Subcutaneous adipose tissue (tissue), 4 donors: Measurements from ENCODE around the gene KCNJ6. TPM values are rescaled to one million over a fixed set of nuclear protein-coding genes. Genes with fewer than 3 reads are reported as not detected.

Experiments
- CTCF ChIP-seq: fragments of 450-650 bp; IDR thresholded peaks from one replicate; pipeline ENCODE4 v1.5.1; 2016; ENCODE audit warnings: low read depth, mild to moderate bottlenecking, control low read depth, antibody characterized with exemption, moderate library complexity
- total RNA-seq, 4 donors: library from RNA; depleted of rRNA; stranded (reverse); fragments of >200 nt; gene quantifications; one replicate each; pipeline ENCODE4 v1.1.0, GENCODE V29; 2016

KCNJ6 gene
- total RNA-seq, 4 donors from 2014 or later, result not detected

DNA sequence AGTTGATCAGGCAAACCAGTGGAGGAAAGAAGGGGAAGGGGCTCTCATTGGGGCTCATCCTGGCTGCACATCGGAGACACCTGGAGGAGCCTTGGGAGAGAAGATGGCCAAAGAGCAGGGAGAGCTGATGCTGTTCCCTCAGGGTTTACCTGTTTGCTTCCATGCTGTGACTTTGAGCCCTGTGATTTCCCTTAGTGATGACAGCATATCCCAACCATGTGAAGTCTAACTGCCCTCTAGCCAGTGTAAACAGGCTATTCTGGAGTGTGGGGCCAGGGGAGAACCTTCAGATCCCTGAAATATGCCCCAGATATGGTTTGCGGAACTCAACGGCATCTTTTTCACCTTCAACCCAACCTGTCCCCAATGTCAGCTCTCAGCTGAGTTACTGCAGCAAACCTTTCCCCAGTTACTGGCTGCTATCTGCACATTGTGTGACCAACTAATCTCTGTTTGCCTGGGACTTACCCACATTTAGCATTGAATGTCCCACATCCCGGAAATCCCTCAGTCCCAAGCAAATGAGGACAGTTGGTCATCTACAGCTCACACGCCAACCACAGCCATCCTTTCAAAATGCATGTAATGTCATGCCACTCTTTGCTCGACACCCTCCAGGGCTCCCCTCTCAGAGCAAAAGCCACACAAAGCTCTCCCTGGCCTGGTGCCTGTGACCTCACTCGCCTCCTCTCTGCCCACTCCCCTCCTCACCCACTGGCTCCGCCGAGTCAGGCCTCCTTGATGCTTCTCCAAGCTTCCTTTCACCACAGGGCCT is 242.3 kb downstream of the KCNJ6 start:
- TF ChIP-seq CTCF, result no peak

DNA sequence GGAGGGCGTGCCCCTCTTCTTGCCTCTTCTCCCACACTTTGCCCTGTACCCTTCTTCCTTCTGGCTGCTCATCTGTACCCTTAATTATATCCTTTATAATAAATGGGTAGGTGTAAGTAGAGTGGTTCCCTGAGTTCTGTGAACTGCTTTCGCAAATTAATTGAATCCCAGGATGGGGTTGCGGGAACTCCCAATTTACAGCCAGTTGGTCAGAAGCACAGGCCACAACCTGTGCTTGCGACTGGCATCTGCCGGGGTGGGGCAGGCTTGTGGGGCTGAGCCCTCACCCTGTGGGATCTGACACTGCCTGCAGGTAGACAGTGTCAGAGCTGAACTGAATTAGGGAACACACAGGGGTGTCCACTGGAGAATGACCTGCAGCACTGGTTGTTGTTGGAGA is 244.9 kb downstream of the KCNJ6 start:
- TF ChIP-seq CTCF, result no peak

DNA sequence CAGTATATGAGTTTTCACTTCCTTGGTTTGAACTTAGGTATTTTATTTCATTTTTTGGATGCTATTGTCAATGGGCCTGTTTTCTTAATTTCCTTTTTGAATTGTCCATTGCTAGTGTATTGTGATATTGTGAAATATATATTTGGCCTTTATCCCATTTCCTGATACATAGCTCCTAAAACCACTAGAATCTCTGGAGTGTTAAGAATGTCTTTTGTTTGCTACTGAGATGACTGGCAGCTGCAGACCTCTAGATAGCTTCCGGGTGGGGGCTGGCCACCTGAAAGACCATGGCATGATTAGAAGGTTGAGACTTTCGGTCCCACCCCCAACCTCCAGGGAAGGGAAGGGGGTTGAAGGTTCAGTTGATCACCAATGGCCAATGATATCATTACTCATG is 245.4 kb downstream of the KCNJ6 start:
- TF ChIP-seq CTCF, result no peak

DNA sequence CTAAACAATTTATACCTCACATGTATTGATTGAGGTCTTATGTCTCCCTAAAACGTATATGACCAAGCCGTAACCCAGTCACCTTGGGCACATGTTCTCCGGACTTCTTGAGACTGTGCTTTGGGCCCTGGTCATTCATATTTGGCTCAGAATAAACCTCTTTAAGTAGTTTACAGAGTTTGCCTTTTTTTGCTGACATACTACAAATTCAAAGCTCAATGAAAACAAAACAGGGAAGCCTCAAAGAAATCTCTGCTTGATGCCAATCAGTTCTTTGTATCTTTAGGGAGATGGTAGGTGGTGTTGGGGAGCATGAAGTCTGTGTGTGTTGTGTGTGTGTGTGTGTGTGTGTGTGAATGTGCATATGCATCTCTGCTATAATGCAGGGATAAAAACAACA is 247.0 kb downstream of the KCNJ6 start:
- TF ChIP-seq CTCF, result no peak

GRCh38 chr21:37668462-37669239 is 247.6 kb downstream of the KCNJ6 start:
- no peak for TF ChIP-seq CTCF

DNA sequence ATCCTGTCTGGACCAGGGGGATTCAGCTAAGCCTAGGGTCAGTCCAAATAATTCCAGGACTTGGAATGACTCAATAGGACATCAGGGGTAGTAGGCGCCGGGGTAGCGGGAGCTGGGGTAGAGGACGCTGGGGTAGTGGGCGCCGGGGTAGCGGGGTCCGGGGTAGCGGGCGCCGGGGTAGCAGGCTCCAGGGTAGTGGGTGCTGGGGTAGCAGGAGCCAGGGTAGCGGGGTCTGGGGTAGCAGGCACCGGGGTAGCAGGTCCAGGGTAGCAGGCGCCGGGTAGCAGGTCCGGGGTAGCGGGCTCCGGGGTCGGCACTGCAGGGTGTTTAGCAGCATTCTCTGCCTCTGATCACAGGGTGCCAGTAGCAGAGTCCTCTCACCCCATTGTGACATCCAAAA is 248.9 kb downstream of the KCNJ6 start:
- TF ChIP-seq CTCF, result no peak

GRCh38 chr21:37665230-37666024 is 250.8 kb downstream of the KCNJ6 start:
- no peak for TF ChIP-seq CTCF
